Ascending aorta (tissue), 2 donors: ENCODE data around the gene SMTNL1. TPM values are rescaled to one million over a fixed set of nuclear protein-coding genes. Genes with fewer than 3 reads are reported as not detected.
A peak's percentile ranks its signal among the peaks of the same experiment; 100 is the strongest.

ENCODE experiments used
- DNase-seq, 2 donors: peaks; one replicate each; pipeline ENCODE4 v3.0.0-alpha.2; 2019; ENCODE audit warnings: low spot score in 2 of 2
- H3K27ac ChIP-seq, 2 donors: fragments of 200-600 bp; sonication (generic); one replicate each; pipeline ENCODE4 v1.5.1; 2016 to 2017; ENCODE audit warnings: mild to moderate bottlenecking in 1 of 2
- H3K27me3 ChIP-seq: fragments of 200-600 bp; sonication (generic); one replicate; pipeline ENCODE4 v1.5.1; 2017
- H3K36me3 ChIP-seq, 2 donors: fragments of 200-600 bp; sonication (generic); one replicate each; pipeline ENCODE4 v1.5.1; 2016
- H3K4me1 ChIP-seq, 2 donors: fragments of 200-600 bp; sonication (generic); one replicate each; pipeline ENCODE4 v1.5.1; 2016 to 2017; ENCODE audit warnings: mild to moderate bottlenecking in 1 of 2
- H3K4me3 ChIP-seq, 2 donors: fragments of 200-600 bp; sonication (generic); one replicate each; pipeline ENCODE4 v1.5.1; 2016 to 2017; ENCODE audit warnings: mild to moderate bottlenecking in 1 of 2
- H3K9me3 ChIP-seq, 2 donors: fragments of 200-600 bp; sonication (generic); one replicate each; pipeline ENCODE4 v1.5.1; 2016
- intact Hi-C: fragments of 100-400 bp; cut with DNase I; formaldehyde crosslinking; loops from one replicate; pipeline ENCODE4 v1.15.1; 2023
- total RNA-seq: library from RNA; depleted of rRNA; stranded (reverse); fragments of >200 nt; gene quantifications from one replicate; pipeline ENCODE4 v1.1.0, GENCODE V29; 2016
- TF ChIP-seq, protein P1 (sequence below), 3 experiments: fragments of 200-600 bp in 2 of 3; fragments of 450-650 bp in 1 of 3; sonication (generic) in 2 of 3; IDR thresholded peaks; one replicate each; pipeline ENCODE4 v1.5.1; 2016 to 2019; ENCODE audit warnings: antibody characterized with exemption in 3 of 3, mild to moderate bottlenecking in 1 of 3, moderate library complexity in 1 of 3

Gene SMTNL1
- total RNA-seq, 1 donor from 2014 or later: not detected

GRCh38 chr11:57493507-57494503 is 43.6 kb upstream of the SMTNL1 start:
- TF ChIP-seq, protein P1, sequence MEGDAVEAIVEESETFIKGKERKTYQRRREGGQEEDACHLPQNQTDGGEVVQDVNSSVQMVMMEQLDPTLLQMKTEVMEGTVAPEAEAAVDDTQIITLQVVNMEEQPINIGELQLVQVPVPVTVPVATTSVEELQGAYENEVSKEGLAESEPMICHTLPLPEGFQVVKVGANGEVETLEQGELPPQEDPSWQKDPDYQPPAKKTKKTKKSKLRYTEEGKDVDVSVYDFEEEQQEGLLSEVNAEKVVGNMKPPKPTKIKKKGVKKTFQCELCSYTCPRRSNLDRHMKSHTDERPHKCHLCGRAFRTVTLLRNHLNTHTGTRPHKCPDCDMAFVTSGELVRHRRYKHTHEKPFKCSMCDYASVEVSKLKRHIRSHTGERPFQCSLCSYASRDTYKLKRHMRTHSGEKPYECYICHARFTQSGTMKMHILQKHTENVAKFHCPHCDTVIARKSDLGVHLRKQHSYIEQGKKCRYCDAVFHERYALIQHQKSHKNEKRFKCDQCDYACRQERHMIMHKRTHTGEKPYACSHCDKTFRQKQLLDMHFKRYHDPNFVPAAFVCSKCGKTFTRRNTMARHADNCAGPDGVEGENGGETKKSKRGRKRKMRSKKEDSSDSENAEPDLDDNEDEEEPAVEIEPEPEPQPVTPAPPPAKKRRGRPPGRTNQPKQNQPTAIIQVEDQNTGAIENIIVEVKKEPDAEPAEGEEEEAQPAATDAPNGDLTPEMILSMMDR (IDR thresholded peaks at IDR 0.05): peak; percentile 71 to 94 (median 91)
- H3K27ac ChIP-seq: no peak overlapping the region
- H3K4me1 ChIP-seq: peaks cover 0 to 1% of the 10 kb centered on the region in 2 donors
- no peak overlapping the region for H3K4me3 ChIP-seq
- no peaks in the 10 kb centered on the region for H3K27me3 ChIP-seq
- intact Hi-C loops: loop anchor here (1.0 to 10.0 kb wide), 2 partner anchors 33 to 169 kb away; partner anchors contain the start of gene TNKS1BP1
- H3K36me3 ChIP-seq: peaks cover 12 to 29% of the 10 kb centered on the region in 2 donors
- peak in 1 of 2 donors; percentile 76 for DNase-seq
- no peaks in the 10 kb centered on the region for H3K9me3 ChIP-seq

- Histone ChIP-seq H3K36me3 (peaks cover 4 to 10% of the 10 kb centered on the region in 2 donors), H3K27ac (no peak overlapping the region), H3K4me1 (peaks cover 4 to 12% of the 10 kb centered on the region in 2 donors), H3K27me3 (no peaks in the 10 kb centered on the region), H3K4me3 (no peak overlapping the region), H3K9me3 (no peaks in the 10 kb centered on the region)
- TF ChIP-seq, protein P1 (IDR thresholded peaks at IDR 0.05): no peak
- DNase-seq: no peak
- intact Hi-C loops: loop anchor here (10.0 kb wide), 1 partner anchor 171 kb away; the partner anchor contains the start of gene TNKS1BP1
Measured at GRCh38 chr11:57496109-57496820, 41.1 kb upstream of the SMTNL1 start.

DNA sequence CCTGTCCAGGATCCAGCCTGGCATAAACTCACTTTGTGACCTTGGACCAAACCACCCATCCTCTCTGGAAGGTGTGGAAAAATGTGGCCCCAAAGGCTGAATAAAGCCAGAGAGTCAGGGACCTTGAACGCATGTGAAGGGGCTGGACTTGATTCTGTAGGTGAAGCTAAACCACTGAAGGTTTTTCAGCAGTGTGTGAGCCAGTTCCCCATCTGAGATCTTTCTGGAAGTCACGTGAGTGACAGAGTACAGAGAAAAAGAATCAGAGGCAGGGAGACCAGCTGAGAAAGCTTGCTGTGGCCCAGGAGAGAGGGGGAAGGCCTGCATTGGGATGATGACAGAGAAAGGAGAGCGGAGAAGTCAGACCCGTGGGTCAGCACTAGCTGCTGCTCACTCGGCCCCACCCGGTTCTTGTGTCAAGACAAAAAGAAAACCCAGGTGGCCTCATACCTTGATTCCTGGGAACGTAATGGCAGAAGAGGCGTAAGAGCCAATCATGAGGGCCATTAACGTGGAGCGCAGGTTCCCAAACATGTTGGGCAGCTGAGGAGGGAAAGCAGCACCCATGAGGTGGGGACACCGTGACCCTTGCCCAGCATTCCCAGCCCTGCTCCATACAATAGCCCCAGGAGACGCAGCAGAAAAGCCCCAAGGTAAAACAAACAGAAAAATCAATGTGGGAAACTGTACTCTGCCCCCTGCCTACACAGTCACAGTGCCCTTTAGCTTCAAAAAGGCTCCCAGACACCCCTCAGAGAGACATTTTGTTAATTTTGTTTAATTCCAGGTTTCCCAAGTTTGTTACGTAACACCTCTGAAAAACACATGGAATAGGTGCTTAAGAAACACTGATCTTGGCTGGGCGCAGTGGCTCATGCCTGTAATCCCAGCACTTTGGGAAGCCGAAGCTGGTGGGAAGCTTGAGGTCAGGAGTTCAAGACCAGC is 39.8 kb upstream of the SMTNL1 start:
- H3K27me3 ChIP-seq: no peaks in the 10 kb centered on the region
- peaks cover 4 to 12% of the 10 kb centered on the region in 2 donors for H3K4me1 ChIP-seq
- intact Hi-C loops: loop anchor here (2.0 to 10.0 kb wide), 3 partner anchors 17 to 173 kb away; partner anchors contain the start of genes SLC43A1, TIMM10 and TNKS1BP1
- TF ChIP-seq, protein P1 (IDR thresholded peaks at IDR 0.05): no peak
- H3K4me3 ChIP-seq: no peak overlapping the region
- H3K9me3 ChIP-seq: no peaks in the 10 kb centered on the region
- H3K27ac ChIP-seq: no peak overlapping the region
- H3K36me3 ChIP-seq: peaks cover 0 to 6% of the 10 kb centered on the region in 2 donors
- no peak for DNase-seq

- Histone ChIP-seq H3K4me1 (peaks cover 4 to 12% of the 10 kb centered on the region in 2 donors), H3K9me3 (no peaks in the 10 kb centered on the region), H3K36me3 (peaks cover 0 to 6% of the 10 kb centered on the region in 2 donors), H3K27ac (peak overlapping the region; percentile 71 to 77), H3K4me3 (no peak overlapping the region), H3K27me3 (no peaks in the 10 kb centered on the region)
- TF ChIP-seq, protein P1 (IDR thresholded peaks at IDR 0.05): no peak
- DNase-seq: no peak
- intact Hi-C loops: loop anchor here (2.0 to 10.0 kb wide), 3 partner anchors 16 to 174 kb away; partner anchors contain the start of genes SLC43A1, TIMM10 and TNKS1BP1
Measured at GRCh38 chr11:57498540-57498939, 38.9 kb upstream of the SMTNL1 start.
